SK-N-SH (cell line): ENCODE results near the gene FKBP7. TPM values are rescaled to one million over a fixed set of nuclear protein-coding genes. Genes with fewer than 3 reads are reported as not detected.

ENCODE experiments used
- CTCF ChIA-PET: fragments of 300-600, 350-600 bp; formaldehyde crosslinking; extraction: SDS; loops from one replicate; lab custom pipeline; 2021; lab: Yijun Ruan, JAX
- POLR2A ChIA-PET: fragments of 350-600 bp; sonication (Branson Sonifier 250); formaldehyde crosslinking; extraction: SDS; loops from one replicate; lab custom pipeline; 2020; ENCODE audit warnings: antibody characterized with exemption, inconsistent platforms; lab: Yijun Ruan, JAX
- DNase-seq: peaks from one replicate; pipeline ENCODE4 v3.0.0; 2012
- H2AFZ ChIP-seq: fragments of 200-600 bp; sonication (generic); 2 replicates; pipeline ENCODE4 v1.8.1; 2016; ENCODE audit warnings: antibody characterized with exemption, mild to moderate bottlenecking, low read depth
- H3F3A ChIP-seq: fragments of 200-600 bp; sonication (generic); replicated peaks from 2 replicates; pipeline ENCODE3; 2016; ENCODE audit warnings: antibody characterized with exemption, mild to moderate bottlenecking; ENCODE audit not compliant: insufficient read depth
- H3K27ac ChIP-seq, 2 experiments: fragments of 200-500 bp in 1 of 2; fragments of 200-600 bp in 1 of 2; sonication (Bioruptor generic) in 1 of 2; sonication (generic), shearing (Covaris generic) in 1 of 2; 2 replicates each; pipeline versions ENCODE4 v1.5.1 to v1.6.1; 2014 to 2016; ENCODE audit warnings: low read depth in 2 of 2, inconsistent platforms in 1 of 2, low read length in 1 of 2, mild to moderate bottlenecking in 1 of 2, mixed read lengths in 1 of 2
- H3K27me3 ChIP-seq: fragments of 200-600 bp; sonication (generic), shearing (Covaris generic); 2 replicates; pipeline ENCODE4 v1.6.1; 2016; ENCODE audit warnings: mixed run types; ENCODE audit not compliant: insufficient read depth
- H3K36me3 ChIP-seq, 2 experiments: fragments of 200-500 bp in 1 of 2; fragments of 200-600 bp in 1 of 2; sonication (Bioruptor generic) in 1 of 2; sonication (generic) in 1 of 2; replicated peaks in 1 of 2; 2 replicates each; pipeline versions ENCODE3 to v1.5.1; 2014 to 2016; ENCODE audit warnings: low read length in 1 of 2, mild to moderate bottlenecking in 1 of 2; ENCODE audit not compliant: insufficient read depth in 2 of 2, control insufficient read depth in 1 of 2
- H3K4me1 ChIP-seq, 2 experiments: fragments of 200-500 bp in 1 of 2; fragments of 200-600 bp in 1 of 2; sonication (Bioruptor generic) in 1 of 2; sonication (generic), shearing (Covaris generic) in 1 of 2; 2 replicates each; pipeline versions ENCODE4 v1.5.1 to v1.6.1; 2014 to 2016; ENCODE audit warnings: low read depth in 1 of 2, low read length in 1 of 2, mixed run types in 1 of 2; ENCODE audit not compliant: insufficient read depth in 2 of 2, control insufficient read depth in 1 of 2
- H3K4me2 ChIP-seq: fragments of 200-600 bp; sonication (generic), shearing (Covaris generic); 2 replicates; pipeline ENCODE4 v1.6.1; 2017; ENCODE audit warnings: mixed run types
- H3K4me3 ChIP-seq, 2 experiments: fragments of 200-500 bp in 1 of 2; fragments of 200-600 bp in 1 of 2; sonication (Bioruptor generic) in 1 of 2; sonication (generic), shearing (Covaris generic) in 1 of 2; 2 replicates each; pipeline versions ENCODE4 v1.5.1 to v1.8.1; 2014 to 2016; ENCODE audit warnings: low read depth in 2 of 2, inconsistent platforms in 1 of 2, low read length in 1 of 2, mild to moderate bottlenecking in 1 of 2, mixed read lengths in 1 of 2, moderate library complexity in 1 of 2
- H3K79me2 ChIP-seq: fragments of 200-600 bp; sonication (generic); 2 replicates; pipeline ENCODE4 v1.8.1; 2017; ENCODE audit warnings: mild to moderate bottlenecking; ENCODE audit not compliant: insufficient read depth
- H3K9ac ChIP-seq: fragments of 200-600 bp; sonication (generic); 2 replicates; pipeline ENCODE4 v1.6.1; 2017; ENCODE audit warnings: mixed run types
- H3K9me2 ChIP-seq: fragments of 200-600 bp; sonication (generic); 2 replicates; pipeline ENCODE4 v1.6.1; 2017; ENCODE audit warnings: mixed run types
- H3K9me3 ChIP-seq: fragments of 200-600 bp; sonication (generic); 2 replicates; pipeline ENCODE4 v1.6.1; 2017; ENCODE audit warnings: mixed run types, mild to moderate bottlenecking, moderate library complexity
- H4K20me1 ChIP-seq: fragments of 200-600 bp; sonication (generic); 2 replicates; pipeline ENCODE4 v1.6.1; 2017; ENCODE audit warnings: mild to moderate bottlenecking, mixed run types; ENCODE audit not compliant: insufficient read depth
- ELF1 ChIP-seq: IDR thresholded peaks from 2 replicates; pipeline ENCODE4 v1.4.0; 2012
- EP300 ChIP-seq, 2 experiments: IDR thresholded peaks; 2 replicates each; pipeline versions ENCODE4 v1.4.0 to v1.6.1; 2012; ENCODE audit warnings: borderline replicate concordance in 1 of 2, low read depth in 1 of 2, low read length in 1 of 2
- EZH2phosphoT487 ChIP-seq: fragments of 200-600 bp; sonication (generic); IDR thresholded peaks from 2 replicates; pipeline ENCODE4 v1.6.1; 2017; ENCODE audit warnings: low read depth, mixed run types, mild to moderate bottlenecking, antibody characterized with exemption, moderate library complexity, borderline replicate concordance
- FOSL2 ChIP-seq: IDR thresholded peaks from 2 replicates; pipeline ENCODE4 v1.4.0; 2012; ENCODE audit warnings: low read depth, mild to moderate bottlenecking, moderate library complexity, borderline replicate concordance
- FOXJ3 ChIP-seq: sonication (generic); formaldehyde crosslinking; IDR thresholded peaks from 2 replicates; pipeline ENCODE4 v1.5.1; 2020; ENCODE audit warnings: mild to moderate bottlenecking, missing genetic modification reagents
- FOXM1 ChIP-seq: IDR thresholded peaks from 2 replicates; pipeline ENCODE4 v1.4.0; 2012; ENCODE audit warnings: low read depth, mild to moderate bottlenecking
- GATA2 ChIP-seq: sonication (generic); formaldehyde crosslinking; IDR thresholded peaks from 2 replicates; pipeline ENCODE4 v1.5.0; 2020; ENCODE audit warnings: mild to moderate bottlenecking, missing genetic modification reagents
- NFIC ChIP-seq: IDR thresholded peaks from 2 replicates; pipeline ENCODE4 v1.4.0; 2012; ENCODE audit warnings: borderline replicate concordance
- POLR2AphosphoS5 ChIP-seq: IDR thresholded peaks from 2 replicates; pipeline ENCODE4 v1.6.1; 2012; ENCODE audit warnings: low read depth, low read length
- RXRA ChIP-seq: IDR thresholded peaks from 2 replicates; pipeline ENCODE4 v1.4.0; 2012; ENCODE audit warnings: low read depth, mild to moderate bottlenecking, borderline replicate concordance
- SMC3 ChIP-seq: IDR thresholded peaks from 2 replicates; pipeline ENCODE4 v1.6.1; 2012; ENCODE audit warnings: low read depth, low read length, improper control_type of control experiment
- TAF1 ChIP-seq: IDR thresholded peaks from 2 replicates; pipeline ENCODE4 v1.6.1; 2012; ENCODE audit warnings: low read depth, mild to moderate bottlenecking, low read length, moderate library complexity, borderline replicate concordance
- TEAD4 ChIP-seq: IDR thresholded peaks from 2 replicates; pipeline ENCODE4 v1.4.0; 2012; ENCODE audit warnings: mild to moderate bottlenecking, borderline replicate concordance; ENCODE audit not compliant: insufficient read depth
- WGBS: methylation state at CpG from one replicate; pipeline ENCODE4 v1.1.6; 2017; ENCODE audit warnings: low lambda C conversion rate; 5-methylcytosine and 5-hydroxymethylcytosine counted together
- polyA plus RNA-seq, 3 experiments: library from polyadenylated mRNA; depleted of rRNA; stranded (reverse); fragments of >200 nt; gene quantifications; 2 replicates each; pipeline ENCODE4 v1.2.3, GENCODE V29; 2012
- TF ChIP-seq, protein P1 (sequence below): IDR thresholded peaks from 2 replicates; pipeline ENCODE4; 2012
- TF ChIP-seq, protein P2 (sequence below): IDR thresholded peaks from 2 replicates; pipeline ENCODE4 v1.4.0; 2012; ENCODE audit warnings: low read depth, borderline replicate concordance
- TF ChIP-seq, protein P3 (sequence below): IDR thresholded peaks from 2 replicates; pipeline ENCODE4 v1.4.0; 2012; ENCODE audit warnings: low read depth, borderline replicate concordance
- TF ChIP-seq, protein P4 (sequence below): IDR thresholded peaks from 2 replicates; pipeline ENCODE4 v1.4.0; 2012; ENCODE audit warnings: low read depth

Gene FKBP7
- polyA plus RNA-seq, 1 of the 3 experiments (the other 2 are of a cell fraction) = 35.6 TPM

GRCh38 chr2:178477443-178478129, 814 bp downstream of the FKBP7 start:
- peak overlapping the region; percentile 95 for H2AFZ ChIP-seq

GRCh38 chr2:178476477-178476876, 1.9 kb downstream of the FKBP7 start:
- H3K27me3 ChIP-seq = no peaks in the 10 kb centered on the region
- ChIA-PET CTCF (no interaction called here), POLR2A (no interaction called here)
- 0 out of 2 replicates have a peak overlapping the region, but pooled peaks have one; percentile 80 for H3K4me2 ChIP-seq
- H3K27ac ChIP-seq = no peak overlapping the region
- peaks cover 6% of the 10 kb centered on the region for H4K20me1 ChIP-seq
- no peak overlapping the region for H3K9ac ChIP-seq
- H3K36me3 ChIP-seq = peaks cover 0 to 5% of the 10 kb centered on the region in 2 experiments
- H3K4me1 ChIP-seq = peaks cover 7 to 19% of the 10 kb centered on the region in 2 experiments
- H3K9me3 ChIP-seq = no peaks in the 10 kb centered on the region
- H3K4me3 ChIP-seq = no peak overlapping the region; a peak in 1 of 4 replicates
- no peaks in the 10 kb centered on the region for H3K9me2 ChIP-seq
- peaks cover 60% of the 10 kb centered on the region for H3K79me2 ChIP-seq
- no peak for DNase-seq
- H2AFZ ChIP-seq = no peak overlapping the region
- H3F3A ChIP-seq = peaks cover 19% of the 10 kb centered on the region
- TF ChIP-seq, protein P1, sequence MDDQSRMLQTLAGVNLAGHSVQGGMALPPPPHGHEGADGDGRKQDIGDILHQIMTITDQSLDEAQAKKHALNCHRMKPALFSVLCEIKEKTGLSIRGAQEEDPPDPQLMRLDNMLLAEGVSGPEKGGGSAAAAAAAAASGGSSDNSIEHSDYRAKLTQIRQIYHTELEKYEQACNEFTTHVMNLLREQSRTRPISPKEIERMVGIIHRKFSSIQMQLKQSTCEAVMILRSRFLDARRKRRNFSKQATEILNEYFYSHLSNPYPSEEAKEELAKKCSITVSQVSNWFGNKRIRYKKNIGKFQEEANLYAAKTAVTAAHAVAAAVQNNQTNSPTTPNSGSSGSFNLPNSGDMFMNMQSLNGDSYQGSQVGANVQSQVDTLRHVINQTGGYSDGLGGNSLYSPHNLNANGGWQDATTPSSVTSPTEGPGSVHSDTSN = no peak
- TF ChIP-seq, protein P2, sequence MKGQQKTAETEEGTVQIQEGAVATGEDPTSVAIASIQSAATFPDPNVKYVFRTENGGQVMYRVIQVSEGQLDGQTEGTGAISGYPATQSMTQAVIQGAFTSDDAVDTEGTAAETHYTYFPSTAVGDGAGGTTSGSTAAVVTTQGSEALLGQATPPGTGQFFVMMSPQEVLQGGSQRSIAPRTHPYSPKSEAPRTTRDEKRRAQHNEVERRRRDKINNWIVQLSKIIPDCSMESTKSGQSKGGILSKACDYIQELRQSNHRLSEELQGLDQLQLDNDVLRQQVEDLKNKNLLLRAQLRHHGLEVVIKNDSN = no peak
- TF ChIP-seq RXRA (no peak), FOSL2 (no peak), ELF1 (no peak), NFIC (no peak), POLR2AphosphoS5 (no peak), SMC3 (no peak), FOXJ3 (CRISPR knock-in tag) (no peak), TEAD4 (no peak), EP300 (IDR thresholded peaks at IDR 0.05; ENCODE audit: borderline replicate concordance in 1 of 2, low read depth in 1 of 2, low read length in 1 of 2) (no peak), FOXM1 (no peak)
- TF ChIP-seq, protein P3, sequence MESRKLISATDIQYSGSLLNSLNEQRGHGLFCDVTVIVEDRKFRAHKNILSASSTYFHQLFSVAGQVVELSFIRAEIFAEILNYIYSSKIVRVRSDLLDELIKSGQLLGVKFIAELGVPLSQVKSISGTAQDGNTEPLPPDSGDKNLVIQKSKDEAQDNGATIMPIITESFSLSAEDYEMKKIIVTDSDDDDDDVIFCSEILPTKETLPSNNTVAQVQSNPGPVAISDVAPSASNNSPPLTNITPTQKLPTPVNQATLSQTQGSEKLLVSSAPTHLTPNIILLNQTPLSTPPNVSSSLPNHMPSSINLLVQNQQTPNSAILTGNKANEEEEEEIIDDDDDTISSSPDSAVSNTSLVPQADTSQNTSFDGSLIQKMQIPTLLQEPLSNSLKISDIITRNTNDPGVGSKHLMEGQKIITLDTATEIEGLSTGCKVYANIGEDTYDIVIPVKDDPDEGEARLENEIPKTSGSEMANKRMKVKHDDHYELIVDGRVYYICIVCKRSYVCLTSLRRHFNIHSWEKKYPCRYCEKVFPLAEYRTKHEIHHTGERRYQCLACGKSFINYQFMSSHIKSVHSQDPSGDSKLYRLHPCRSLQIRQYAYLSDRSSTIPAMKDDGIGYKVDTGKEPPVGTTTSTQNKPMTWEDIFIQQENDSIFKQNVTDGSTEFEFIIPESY = no peak
- TF ChIP-seq, protein P4, sequence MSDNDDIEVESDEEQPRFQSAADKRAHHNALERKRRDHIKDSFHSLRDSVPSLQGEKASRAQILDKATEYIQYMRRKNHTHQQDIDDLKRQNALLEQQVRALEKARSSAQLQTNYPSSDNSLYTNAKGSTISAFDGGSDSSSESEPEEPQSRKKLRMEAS = no peak

More at GRCh38 chr2:178477443-178478129, 814 bp downstream of the FKBP7 start:
- ChIA-PET POLR2A (no interaction called here), CTCF (interaction anchor here (0.6 kb wide), 1 partner anchor 19 kb away, joined by 3 read pairs; no protein-coding TSS in a partner anchor)
- Histone ChIP-seq H3K4me3 (peak overlapping the region; percentile 62 to 93), H3K79me2 (peaks cover 60% of the 10 kb centered on the region), H3K9me3 (no peaks in the 10 kb centered on the region), H4K20me1 (peaks cover 17% of the 10 kb centered on the region), H3K4me1 (peaks cover 13 to 26% of the 10 kb centered on the region in 2 experiments), H3K9me2 (no peaks in the 10 kb centered on the region), H3K4me2 (peak overlapping the region; percentile 80), H3K27ac (peak overlapping the region; percentile 78 to 91), H3K27me3 (no peaks in the 10 kb centered on the region), H3F3A (peaks cover 19% of the 10 kb centered on the region), H3K36me3 (peaks cover 0 to 5% of the 10 kb centered on the region in 2 experiments), H3K9ac (peak overlapping the region; percentile 89)
- WGBS = under 1% methylated on average over 3 of the region's 3 CpGs
- TF ChIP-seq GATA2 (CRISPR knock-in tag) (no peak), EZH2phosphoT487 (no peak), TAF1 (no peak)
- TF ChIP-seq, protein P3 = no peak
- peak; percentile 34 for DNase-seq
